ENCODE data around the gene METTL18.

METTL18 gene

GRCh38 chr1:169785267-169785666 lies 9.4 kb downstream of the METTL18 start:
- no peak overlapping the region for H3K9ac ChIP-seq (ENCODE audit: low read length)
- no peak for DNase-seq (ENCODE audit: low read depth)
- peaks cover 4% of the 10 kb centered on the region for H3K4me1 ChIP-seq (ENCODE audit: control insufficient read depth, insufficient read depth, low read length)
- peaks cover 25% of the 10 kb centered on the region for H3K27me3 ChIP-seq (replicated peaks; ENCODE audit: control insufficient read depth, insufficient read depth, low read length)
- H3K36me3 ChIP-seq (ENCODE audit: control insufficient read depth, insufficient read depth, low read length, severe bottlenecking): no peaks in the 10 kb centered on the region
- H3K9me3 ChIP-seq (ENCODE audit: control insufficient read depth, low read length): no peaks in the 10 kb centered on the region
- H3K4me3 ChIP-seq (ENCODE audit: low read length): no peak overlapping the region

GRCh38 chr1:169784102-169784501 lies 10.6 kb downstream of the METTL18 start:
- no peaks in the 10 kb centered on the region for H3K9me3 ChIP-seq (ENCODE audit: control insufficient read depth, low read length)
- DNase-seq (ENCODE audit: low read depth): no peak

GRCh38 chr1:169782596-169782995 lies 12.1 kb downstream of the METTL18 start:
- DNase-seq (ENCODE audit: low read depth): no peak
- Histone ChIP-seq H3K4me3 (ENCODE audit: low read length) (no peak overlapping the region), H3K9ac (ENCODE audit: low read length) (no peak overlapping the region), H3K27me3 (replicated peaks; ENCODE audit: control insufficient read depth, insufficient read depth, low read length) (peaks cover 19% of the 10 kb centered on the region), H3K36me3 (ENCODE audit: control insufficient read depth, insufficient read depth, low read length, severe bottlenecking) (no peaks in the 10 kb centered on the region), H3K4me1 (ENCODE audit: control insufficient read depth, insufficient read depth, low read length) (peaks cover 4% of the 10 kb centered on the region), H3K9me3 (ENCODE audit: control insufficient read depth, low read length) (no peaks in the 10 kb centered on the region)

More at GRCh38 chr1:169784102-169784501, 10.6 kb downstream of the METTL18 start:
- no peak overlapping the region for H3K9ac ChIP-seq (ENCODE audit: low read length)
- H3K4me1 ChIP-seq (ENCODE audit: control insufficient read depth, insufficient read depth, low read length): peaks cover 4% of the 10 kb centered on the region
- no peak overlapping the region for H3K4me3 ChIP-seq (ENCODE audit: low read length)
- H3K27me3 ChIP-seq (replicated peaks; ENCODE audit: control insufficient read depth, insufficient read depth, low read length): peaks cover 25% of the 10 kb centered on the region
- H3K36me3 ChIP-seq (ENCODE audit: control insufficient read depth, insufficient read depth, low read length, severe bottlenecking): no peaks in the 10 kb centered on the region

- Histone ChIP-seq H3K9me3 (ENCODE audit: control insufficient read depth, low read length) (no peaks in the 10 kb centered on the region), H3K27me3 (replicated peaks; ENCODE audit: control insufficient read depth, insufficient read depth, low read length) (peaks cover 6% of the 10 kb centered on the region), H3K9ac (ENCODE audit: low read length) (no peak overlapping the region), H3K36me3 (ENCODE audit: control insufficient read depth, insufficient read depth, low read length, severe bottlenecking) (no peaks in the 10 kb centered on the region), H3K4me1 (ENCODE audit: control insufficient read depth, insufficient read depth, low read length) (peaks cover 4% of the 10 kb centered on the region), H3K4me3 (ENCODE audit: low read length) (no peak overlapping the region)
- peak; percentile 1 for DNase-seq (ENCODE audit: low read depth)
These were observed 14.7 kb downstream of the METTL18 start for GRCh38 chr1:169779970-169780369.

GRCh38 chr1:169779150-169779549 lies 15.6 kb downstream of the METTL18 start:
- H3K9me3 ChIP-seq (ENCODE audit: control insufficient read depth, low read length): no peaks in the 10 kb centered on the region
- no peak overlapping the region for H3K9ac ChIP-seq (ENCODE audit: low read length)
- H3K27me3 ChIP-seq (replicated peaks; ENCODE audit: control insufficient read depth, insufficient read depth, low read length): no peaks in the 10 kb centered on the region
- DNase-seq (ENCODE audit: low read depth): no peak
- peaks cover 4% of the 10 kb centered on the region for H3K4me1 ChIP-seq (ENCODE audit: control insufficient read depth, insufficient read depth, low read length)
- H3K4me3 ChIP-seq (ENCODE audit: low read length): no peak overlapping the region
- no peaks in the 10 kb centered on the region for H3K36me3 ChIP-seq (ENCODE audit: control insufficient read depth, insufficient read depth, low read length, severe bottlenecking)

GRCh38 chr1:169776440-169776839 lies 18.3 kb downstream of the METTL18 start:
- Histone ChIP-seq H3K4me3 (ENCODE audit: low read length) (no peak overlapping the region), H3K9ac (ENCODE audit: low read length) (no peak overlapping the region), H3K36me3 (ENCODE audit: control insufficient read depth, insufficient read depth, low read length, severe bottlenecking) (no peaks in the 10 kb centered on the region), H3K4me1 (ENCODE audit: control insufficient read depth, insufficient read depth, low read length) (peaks cover 2% of the 10 kb centered on the region), H3K27me3 (replicated peaks; ENCODE audit: control insufficient read depth, insufficient read depth, low read length) (peaks cover under 1% of the 10 kb centered on the region), H3K9me3 (ENCODE audit: control insufficient read depth, low read length) (no peaks in the 10 kb centered on the region)
- no peak for DNase-seq (ENCODE audit: low read depth)

GRCh38 chr1:169768161-169768560 lies 26.5 kb downstream of the METTL18 start:
- no peak overlapping the region for H3K9ac ChIP-seq (ENCODE audit: low read length)
- no peaks in the 10 kb centered on the region for H3K9me3 ChIP-seq (ENCODE audit: control insufficient read depth, low read length)
- no peak for DNase-seq (ENCODE audit: low read depth)
- H3K27me3 ChIP-seq (replicated peaks; ENCODE audit: control insufficient read depth, insufficient read depth, low read length): peaks cover 27% of the 10 kb centered on the region
- H3K36me3 ChIP-seq (ENCODE audit: control insufficient read depth, insufficient read depth, low read length, severe bottlenecking): no peaks in the 10 kb centered on the region
- H3K4me1 ChIP-seq (ENCODE audit: control insufficient read depth, insufficient read depth, low read length): no peaks in the 10 kb centered on the region
- no peak overlapping the region for H3K4me3 ChIP-seq (ENCODE audit: low read length)

GRCh38 chr1:169765580-169766331 lies 29.0 kb downstream of the METTL18 start:
- Histone ChIP-seq H3K4me3 (ENCODE audit: low read length) (no peak overlapping the region), H3K4me1 (ENCODE audit: control insufficient read depth, insufficient read depth, low read length) (no peaks in the 10 kb centered on the region), H3K36me3 (ENCODE audit: control insufficient read depth, insufficient read depth, low read length, severe bottlenecking) (no peaks in the 10 kb centered on the region), H3K27me3 (replicated peaks; ENCODE audit: control insufficient read depth, insufficient read depth, low read length) (peaks cover 20% of the 10 kb centered on the region), H3K9ac (ENCODE audit: low read length) (no peak overlapping the region), H3K9me3 (ENCODE audit: control insufficient read depth, low read length) (no peaks in the 10 kb centered on the region)
- no peak for DNase-seq (ENCODE audit: low read depth)

GRCh38 chr1:169764919-169765318 lies 29.8 kb downstream of the METTL18 start:
- Histone ChIP-seq H3K9ac (ENCODE audit: low read length) (no peak overlapping the region), H3K27me3 (replicated peaks; ENCODE audit: control insufficient read depth, insufficient read depth, low read length) (peaks cover 20% of the 10 kb centered on the region), H3K9me3 (ENCODE audit: control insufficient read depth, low read length) (no peaks in the 10 kb centered on the region), H3K4me3 (ENCODE audit: low read length) (no peak overlapping the region), H3K4me1 (ENCODE audit: control insufficient read depth, insufficient read depth, low read length) (no peaks in the 10 kb centered on the region), H3K36me3 (ENCODE audit: control insufficient read depth, insufficient read depth, low read length, severe bottlenecking) (no peaks in the 10 kb centered on the region)
- DNase-seq (ENCODE audit: low read depth): no peak

- H3K4me3 ChIP-seq (ENCODE audit: low read length): no peak overlapping the region
- H3K4me1 ChIP-seq (ENCODE audit: control insufficient read depth, insufficient read depth, low read length): no peaks in the 10 kb centered on the region
- H3K9me3 ChIP-seq (ENCODE audit: control insufficient read depth, low read length): peaks cover 7% of the 10 kb centered on the region
- H3K9ac ChIP-seq (ENCODE audit: low read length): no peak overlapping the region
- H3K36me3 ChIP-seq (ENCODE audit: control insufficient read depth, insufficient read depth, low read length, severe bottlenecking): no peaks in the 10 kb centered on the region
- DNase-seq (ENCODE audit: low read depth): no peak
- peaks cover 13% of the 10 kb centered on the region for H3K27me3 ChIP-seq (replicated peaks; ENCODE audit: control insufficient read depth, insufficient read depth, low read length)
These were observed 32.0 kb downstream of the METTL18 start for GRCh38 chr1:169762699-169763098.

GRCh38 chr1:169759038-169759437 lies 35.7 kb downstream of the METTL18 start:
- no peak overlapping the region for H3K4me3 ChIP-seq (ENCODE audit: low read length)
- H3K4me1 ChIP-seq (ENCODE audit: control insufficient read depth, insufficient read depth, low read length): no peaks in the 10 kb centered on the region
- H3K27me3 ChIP-seq (replicated peaks; ENCODE audit: control insufficient read depth, insufficient read depth, low read length): peaks cover 10% of the 10 kb centered on the region
- DNase-seq (ENCODE audit: low read depth): no peak
- H3K9me3 ChIP-seq (ENCODE audit: control insufficient read depth, low read length): peaks cover 7% of the 10 kb centered on the region
- no peak overlapping the region for H3K9ac ChIP-seq (ENCODE audit: low read length)
- no peaks in the 10 kb centered on the region for H3K36me3 ChIP-seq (ENCODE audit: control insufficient read depth, insufficient read depth, low read length, severe bottlenecking)

GRCh38 chr1:169753549-169753948 lies 41.2 kb downstream of the METTL18 start:
- H3K4me1 ChIP-seq (ENCODE audit: control insufficient read depth, insufficient read depth, low read length): no peaks in the 10 kb centered on the region
- no peak for DNase-seq (ENCODE audit: low read depth)
- H3K36me3 ChIP-seq (ENCODE audit: control insufficient read depth, insufficient read depth, low read length, severe bottlenecking): no peaks in the 10 kb centered on the region
- no peak overlapping the region for H3K9ac ChIP-seq (ENCODE audit: low read length)
- no peaks in the 10 kb centered on the region for H3K9me3 ChIP-seq (ENCODE audit: control insufficient read depth, low read length)
- H3K27me3 ChIP-seq (replicated peaks; ENCODE audit: control insufficient read depth, insufficient read depth, low read length): peaks cover 16% of the 10 kb centered on the region
- no peak overlapping the region for H3K4me3 ChIP-seq (ENCODE audit: low read length)
